ENCODE measurements around the gene CDC42BPB. TPM values are rescaled to one million over a fixed set of nuclear protein-coding genes. Genes with fewer than 3 reads are reported as not detected.
A peak's percentile ranks its signal among the peaks of the same experiment; 100 is the strongest.

Gene CDC42BPB
- total RNA-seq, 1 donor from 2014 or later: 3.5 TPM

- no peaks in the 10 kb centered on the region for H3K36me3 Mint-ChIP-seq (ENCODE audit: low read depth)
- no peak overlapping the region for H3K4me3 Mint-ChIP-seq (ENCODE audit: low read depth)
- H3K27ac Mint-ChIP-seq: no peak overlapping the region
- no peaks in the 10 kb centered on the region for H3K4me1 Mint-ChIP-seq (ENCODE audit: low read depth)
- no peak for DNase-seq (ENCODE audit: low spot score)
- H3K27me3 Mint-ChIP-seq (ENCODE audit: low read depth): no peaks in the 10 kb centered on the region
- intact Hi-C loops (cut with micrococcal nuclease): no loop called here
- no peaks in the 10 kb centered on the region for H3K9me3 Mint-ChIP-seq
Measured at GRCh38 chr14:102938191-102938590, 119.2 kb downstream of the CDC42BPB start.

- H3K27ac Mint-ChIP-seq: no peak overlapping the region
- H3K27me3 Mint-ChIP-seq (ENCODE audit: low read depth): no peaks in the 10 kb centered on the region
- no peaks in the 10 kb centered on the region for H3K36me3 Mint-ChIP-seq (ENCODE audit: low read depth)
- H3K4me1 Mint-ChIP-seq (ENCODE audit: low read depth): no peaks in the 10 kb centered on the region
- DNase-seq (ENCODE audit: low spot score): no peak
- no peaks in the 10 kb centered on the region for H3K9me3 Mint-ChIP-seq
- intact Hi-C loops (cut with micrococcal nuclease): no loop called here
- H3K4me3 Mint-ChIP-seq (ENCODE audit: low read depth): no peak overlapping the region
Measured at GRCh38 chr14:102937331-102938175, 119.8 kb downstream of the CDC42BPB start.

GRCh38 chr14:102935756-102936155 is 121.6 kb downstream of the CDC42BPB start:
- Mint-ChIP-seq H3K27me3 (ENCODE audit: low read depth) (peaks cover 3% of the 10 kb centered on the region), H3K27ac (no peak overlapping the region), H3K4me3 (ENCODE audit: low read depth) (no peak overlapping the region), H3K4me1 (ENCODE audit: low read depth) (no peaks in the 10 kb centered on the region), H3K36me3 (ENCODE audit: low read depth) (no peaks in the 10 kb centered on the region), H3K9me3 (no peaks in the 10 kb centered on the region)
- intact Hi-C loops (cut with micrococcal nuclease): no loop called here
- DNase-seq (ENCODE audit: low spot score): no peak

- Mint-ChIP-seq H3K4me3 (ENCODE audit: low read depth) (no peak overlapping the region), H3K27me3 (ENCODE audit: low read depth) (peaks cover 4% of the 10 kb centered on the region)
- intact Hi-C loops (cut with micrococcal nuclease): no loop called here
Measured at GRCh38 chr14:102933618-102934231, 123.6 kb downstream of the CDC42BPB start.

GRCh38 chr14:102932484-102933248 is 124.7 kb downstream of the CDC42BPB start:
- no peak for DNase-seq (ENCODE audit: low spot score)
- no peaks in the 10 kb centered on the region for H3K9me3 Mint-ChIP-seq
- intact Hi-C loops (cut with micrococcal nuclease): no loop called here
- no peak overlapping the region for H3K27ac Mint-ChIP-seq
- H3K36me3 Mint-ChIP-seq (ENCODE audit: low read depth): no peaks in the 10 kb centered on the region
- peaks cover 4% of the 10 kb centered on the region for H3K27me3 Mint-ChIP-seq (ENCODE audit: low read depth)
- H3K4me3 Mint-ChIP-seq (ENCODE audit: low read depth): no peak overlapping the region
- no peaks in the 10 kb centered on the region for H3K4me1 Mint-ChIP-seq (ENCODE audit: low read depth)

More at GRCh38 chr14:102933618-102934231, 123.6 kb downstream of the CDC42BPB start:
- no peak for DNase-seq (ENCODE audit: low spot score)
- Mint-ChIP-seq H3K9me3 (no peaks in the 10 kb centered on the region), H3K36me3 (ENCODE audit: low read depth) (no peaks in the 10 kb centered on the region), H3K4me1 (ENCODE audit: low read depth) (no peaks in the 10 kb centered on the region), H3K27ac (no peak overlapping the region)

GRCh38 chr14:102931580-102932285 is 125.6 kb downstream of the CDC42BPB start:
- H3K9me3 Mint-ChIP-seq: no peaks in the 10 kb centered on the region
- H3K27me3 Mint-ChIP-seq (ENCODE audit: low read depth): peaks cover 10% of the 10 kb centered on the region
- no peaks in the 10 kb centered on the region for H3K4me1 Mint-ChIP-seq (ENCODE audit: low read depth)
- intact Hi-C loops (cut with micrococcal nuclease): no loop called here
- no peak overlapping the region for H3K27ac Mint-ChIP-seq
- DNase-seq (ENCODE audit: low spot score): no peak
- no peaks in the 10 kb centered on the region for H3K36me3 Mint-ChIP-seq (ENCODE audit: low read depth)
- no peak overlapping the region for H3K4me3 Mint-ChIP-seq (ENCODE audit: low read depth)

- intact Hi-C loops (cut with micrococcal nuclease): no loop called here
Measured at GRCh38 chr14:102930753-102931579, 126.4 kb downstream of the CDC42BPB start.

GRCh38 chr14:102930138-102930752 is 127.1 kb downstream of the CDC42BPB start:
- Mint-ChIP-seq H3K9me3 (no peaks in the 10 kb centered on the region), H3K4me1 (ENCODE audit: low read depth) (no peaks in the 10 kb centered on the region), H3K4me3 (ENCODE audit: low read depth) (no peak overlapping the region), H3K36me3 (ENCODE audit: low read depth) (no peaks in the 10 kb centered on the region), H3K27ac (no peak overlapping the region), H3K27me3 (ENCODE audit: low read depth) (peaks cover 16% of the 10 kb centered on the region)
- no peak for DNase-seq (ENCODE audit: low spot score)
- intact Hi-C loops (cut with micrococcal nuclease): no loop called here

More at GRCh38 chr14:102930753-102931579, 126.4 kb downstream of the CDC42BPB start:
- no peaks in the 10 kb centered on the region for H3K4me1 Mint-ChIP-seq (ENCODE audit: low read depth)
- H3K36me3 Mint-ChIP-seq (ENCODE audit: low read depth): no peaks in the 10 kb centered on the region
- H3K27me3 Mint-ChIP-seq (ENCODE audit: low read depth): peaks cover 13% of the 10 kb centered on the region
- H3K27ac Mint-ChIP-seq: no peak overlapping the region
- DNase-seq (ENCODE audit: low spot score): no peak
- H3K4me3 Mint-ChIP-seq (ENCODE audit: low read depth): no peak overlapping the region
- H3K9me3 Mint-ChIP-seq: no peaks in the 10 kb centered on the region

- no peak overlapping the region for H3K27ac Mint-ChIP-seq
- no peaks in the 10 kb centered on the region for H3K36me3 Mint-ChIP-seq (ENCODE audit: low read depth)
- no peak overlapping the region for H3K4me3 Mint-ChIP-seq (ENCODE audit: low read depth)
- no peaks in the 10 kb centered on the region for H3K9me3 Mint-ChIP-seq
- intact Hi-C loops (cut with micrococcal nuclease): no loop called here
- H3K4me1 Mint-ChIP-seq (ENCODE audit: low read depth): no peaks in the 10 kb centered on the region
- no peak for DNase-seq (ENCODE audit: low spot score)
- peaks cover 17% of the 10 kb centered on the region for H3K27me3 Mint-ChIP-seq (ENCODE audit: low read depth)
Measured at GRCh38 chr14:102929241-102930137, 127.9 kb downstream of the CDC42BPB start.

GRCh38 chr14:102928412-102929240 is 128.7 kb downstream of the CDC42BPB start:
- intact Hi-C loops (cut with micrococcal nuclease): no loop called here
- DNase-seq (ENCODE audit: low spot score): peak; percentile 49
- Mint-ChIP-seq H3K36me3 (ENCODE audit: low read depth) (no peaks in the 10 kb centered on the region), H3K4me3 (ENCODE audit: low read depth) (peak overlapping the region; percentile 26), H3K9me3 (no peaks in the 10 kb centered on the region), H3K27ac (no peak overlapping the region), H3K27me3 (ENCODE audit: low read depth) (peaks cover 20% of the 10 kb centered on the region), H3K4me1 (ENCODE audit: low read depth) (no peaks in the 10 kb centered on the region)

All from activated T-helper 2 cell treated with anti-CD3 and anti-CD28 coated beads, Interferon-gamma antibody, Interleukin-2, Interleukin-4, amounts not matched to agents 10 μg/mL and 5 μg/mL and 100 μg/mL, durations not matched to agents 14 hours and 24 hours and 36 hours (primary cell).